Ovary (tissue), 3 donors: ENCODE measurements around the gene AIDA.

ENCODE experiments used
- EP300 ChIP-seq: sonication (generic); formaldehyde crosslinking; IDR thresholded peaks from one replicate; pipeline ENCODE4 v1.6.1; 2017; ENCODE audit warnings: antibody characterized with exemption
- POLR2A ChIP-seq: fragments of 450-650 bp; IDR thresholded peaks from one replicate; pipeline ENCODE4 v1.6.1; 2017; ENCODE audit warnings: antibody characterized with exemption, mild to moderate bottlenecking, moderate library complexity
- TF ChIP-seq, protein P1 (sequence below), 3 donors: fragments of 450-650 bp in 2 of 3; fragments of 200-600 bp in 1 of 3; IDR thresholded peaks; one replicate each; pipeline versions ENCODE4 v1.5.1 to v1.8.0; 2016 to 2022; ENCODE audit warnings: antibody characterized with exemption in 3 of 3, mild to moderate bottlenecking in 1 of 3
- donor health status: DM: no; HTN: no; CAD: no.

DNA sequence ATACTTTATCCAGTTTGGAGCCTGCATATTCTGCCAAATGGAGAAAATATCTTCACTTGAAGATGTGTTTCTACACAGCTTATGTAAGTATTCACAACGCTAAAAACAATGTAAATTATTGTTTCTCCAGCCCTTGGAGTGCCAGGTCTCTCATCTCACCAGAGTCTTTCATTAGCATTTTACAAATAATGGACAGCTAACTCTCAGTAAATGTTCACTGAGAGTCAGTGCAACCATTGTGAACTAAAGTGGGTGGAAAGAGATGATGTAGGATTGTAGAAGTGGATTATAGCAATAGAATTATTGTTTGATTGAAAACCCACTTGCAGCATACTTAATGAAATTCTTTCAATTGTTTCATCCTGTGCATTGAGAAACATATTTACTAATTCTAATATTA is 16.5 kb upstream of the AIDA start:
- TF ChIP-seq, protein P1, sequence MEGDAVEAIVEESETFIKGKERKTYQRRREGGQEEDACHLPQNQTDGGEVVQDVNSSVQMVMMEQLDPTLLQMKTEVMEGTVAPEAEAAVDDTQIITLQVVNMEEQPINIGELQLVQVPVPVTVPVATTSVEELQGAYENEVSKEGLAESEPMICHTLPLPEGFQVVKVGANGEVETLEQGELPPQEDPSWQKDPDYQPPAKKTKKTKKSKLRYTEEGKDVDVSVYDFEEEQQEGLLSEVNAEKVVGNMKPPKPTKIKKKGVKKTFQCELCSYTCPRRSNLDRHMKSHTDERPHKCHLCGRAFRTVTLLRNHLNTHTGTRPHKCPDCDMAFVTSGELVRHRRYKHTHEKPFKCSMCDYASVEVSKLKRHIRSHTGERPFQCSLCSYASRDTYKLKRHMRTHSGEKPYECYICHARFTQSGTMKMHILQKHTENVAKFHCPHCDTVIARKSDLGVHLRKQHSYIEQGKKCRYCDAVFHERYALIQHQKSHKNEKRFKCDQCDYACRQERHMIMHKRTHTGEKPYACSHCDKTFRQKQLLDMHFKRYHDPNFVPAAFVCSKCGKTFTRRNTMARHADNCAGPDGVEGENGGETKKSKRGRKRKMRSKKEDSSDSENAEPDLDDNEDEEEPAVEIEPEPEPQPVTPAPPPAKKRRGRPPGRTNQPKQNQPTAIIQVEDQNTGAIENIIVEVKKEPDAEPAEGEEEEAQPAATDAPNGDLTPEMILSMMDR (IDR thresholded peaks at IDR 0.05): no peak
- TF ChIP-seq POLR2A (no peak), EP300 (no peak)
